Measurements from ENCODE around the gene GLYR1. TPM values are rescaled to one million over a fixed set of nuclear protein-coding genes. Genes with fewer than 3 reads are reported as not detected.
"Not testable (repeated sequence)": the region's sequence is repeated elsewhere in the genome, so short reads cannot be mapped to it uniquely, and the experiment has no call there.

Gene GLYR1
- 10 to 100 TPM; 36.8 to 52.6 (median 51.3) TPM for total RNA-seq

DNA sequence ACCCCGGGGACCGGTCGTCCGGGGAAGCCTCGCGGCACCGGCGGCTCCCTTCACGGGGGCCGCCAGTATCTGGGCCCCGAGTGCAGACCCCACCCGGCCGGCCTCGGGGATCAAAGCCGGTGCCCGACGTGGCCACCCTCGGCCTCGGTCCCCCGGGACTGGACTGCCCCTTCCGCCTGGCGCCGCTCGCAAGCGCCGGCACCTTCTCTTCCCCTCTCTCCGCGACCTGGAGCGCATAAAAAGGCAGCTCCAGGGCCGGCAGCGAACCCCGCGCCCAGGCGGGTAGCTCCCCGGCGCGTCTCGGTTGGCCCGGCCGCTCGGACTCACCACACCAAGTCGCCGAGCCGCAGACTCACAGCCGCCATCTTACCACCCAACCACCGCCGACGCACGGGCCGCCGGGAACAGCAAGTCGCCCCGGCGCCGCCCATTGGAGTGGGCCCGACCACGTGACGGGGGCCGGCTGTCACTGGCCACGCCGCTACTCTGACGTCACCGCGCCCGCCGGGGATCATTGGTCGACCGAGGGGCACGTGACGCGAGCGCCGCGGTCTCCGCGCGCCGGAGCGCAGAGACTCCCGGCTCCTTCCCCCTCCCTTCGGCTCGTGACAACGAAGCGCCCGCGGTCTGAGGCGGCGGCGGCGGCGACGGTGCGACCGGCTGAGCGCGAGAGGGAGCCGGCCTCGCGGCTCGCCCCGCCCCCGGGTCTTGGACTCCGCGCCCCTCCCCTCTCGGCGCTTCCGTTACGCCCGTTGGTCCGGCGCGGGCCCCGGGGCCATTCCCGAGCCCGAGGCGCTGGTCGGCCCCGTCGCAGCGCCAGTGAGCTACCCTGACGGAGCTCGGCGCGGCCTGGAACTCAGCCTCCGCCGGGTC, at the start of gene GLYR1, which contains the start of gene UBN1:
Gene GLYR1, minus strand, starts transcription at position 388 of the 873 bp plus-strand sequence. Its CDS starts 23 bp downstream, at position 365.
Gene UBN1, plus strand, starts transcription at position 581 of the 873 bp plus-strand sequence. CDS start 5,437 bp downstream, outside the sequence.
- 0% methylated on average over 15 to 69 of the region's 126 CpGs for WGBS, 2 donors
- H3K4me3 ChIP-seq (ENCODE audit: low read depth, poor library complexity, severe bottlenecking), result peak within 1 kb of the TSS; percentile 93
- intact Hi-C loops (cut with DNase I; ENCODE audit: low total_unique reads), result no loop called here
- TF ChIP-seq POLR2A (IDR thresholded peaks at IDR 0.05), result no peak
- no peak for TF ChIP-seq CTCF (IDR thresholded peaks at IDR 0.05)
- DNase-seq (ENCODE audit: low spot score in 2 of 2), result peak; percentile 99 to 100

DNA sequence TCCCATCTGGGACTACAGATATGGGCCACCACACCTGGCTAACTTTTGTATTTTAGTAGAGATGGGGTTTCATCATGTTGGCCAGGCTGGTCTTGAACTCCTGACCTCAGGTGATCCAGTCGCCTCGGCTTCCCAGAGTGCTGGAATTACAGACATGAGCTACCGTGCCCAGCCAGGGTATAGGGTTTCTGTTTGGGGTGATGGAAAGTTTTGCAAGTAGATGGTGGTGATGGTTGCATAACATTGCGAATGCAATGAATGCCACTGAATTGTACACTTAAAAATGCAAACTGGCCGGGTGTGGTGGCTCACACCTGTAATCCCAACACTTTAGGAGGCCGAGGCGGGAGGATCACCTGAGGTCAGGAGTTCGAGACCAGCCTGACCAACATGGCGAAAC, 49.7 kb upstream of the GLYR1 start:
- intact Hi-C loops (cut with DNase I; ENCODE audit: low total_unique reads); H3K4me3 ChIP-seq (ENCODE audit: low read depth, poor library complexity, severe bottlenecking); DNase-seq (ENCODE audit: low spot score in 2 of 2): not testable (repeated sequence)
- 85 to 90% methylated on average over 9 of the region's 9 CpGs for WGBS, 2 donors

GRCh38 chr16:4895366-4895765, 48.3 kb upstream of the GLYR1 start:
- DNase-seq (ENCODE audit: low spot score in 2 of 2), result no peak
- WGBS, 2 donors, result 90 to 93% methylated on average over 12 to 13 of the region's 13 CpGs
- intact Hi-C loops (cut with DNase I; ENCODE audit: low total_unique reads), result no loop called here

DNA sequence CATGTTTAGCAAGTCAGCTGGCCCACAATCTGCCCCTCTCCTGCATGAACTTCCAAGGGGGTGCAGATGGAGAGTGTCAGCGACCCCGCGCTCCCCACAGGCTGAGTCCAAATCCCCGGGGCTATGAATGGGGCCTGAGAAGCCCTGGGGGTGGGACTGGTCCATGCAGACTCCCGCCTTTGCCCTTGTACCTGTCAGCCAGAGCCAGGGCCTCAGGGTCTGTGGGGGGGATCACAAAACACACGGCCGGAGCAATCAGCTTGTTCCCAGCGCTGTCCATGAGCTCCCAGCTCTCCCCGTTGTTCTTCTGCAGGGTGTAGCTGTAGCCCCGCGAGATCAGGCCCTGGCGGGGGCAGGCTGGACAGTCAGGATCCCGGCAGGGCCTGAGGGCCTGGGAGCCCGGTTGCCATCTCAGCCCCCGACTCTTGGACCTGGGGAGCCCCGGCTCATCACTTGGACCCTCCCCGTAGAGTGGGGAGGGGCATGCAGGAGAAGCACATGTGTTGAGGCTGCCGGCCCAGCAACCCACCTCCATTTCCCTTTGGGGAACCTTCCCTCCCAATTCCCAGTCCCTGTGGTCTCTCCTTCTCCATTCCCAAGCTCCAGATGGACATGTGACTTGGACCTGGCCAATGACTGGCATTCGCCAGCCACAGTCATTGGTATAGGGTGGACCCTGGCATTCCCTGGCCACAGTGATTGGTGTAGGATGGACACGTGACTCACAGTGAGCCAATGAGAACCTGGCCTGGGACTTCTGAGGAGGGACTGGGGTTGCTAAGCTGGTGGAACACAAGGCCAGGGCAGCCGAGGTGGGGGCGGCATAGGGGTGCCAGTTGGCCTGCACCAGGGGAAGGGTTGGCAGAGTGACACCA, 47.4 kb upstream of the GLYR1 start:
- WGBS, 2 donors, result 90 to 91% methylated on average over 16 to 17 of the region's 22 CpGs

More at GRCh38 chr16:4895366-4895765, 48.3 kb upstream of the GLYR1 start:
- TF ChIP-seq CTCF (IDR thresholded peaks at IDR 0.05), result no peak
- no peak for TF ChIP-seq POLR2A (IDR thresholded peaks at IDR 0.05)
- H3K4me3 ChIP-seq (ENCODE audit: low read depth, poor library complexity, severe bottlenecking), result no peak overlapping the region

DNA sequence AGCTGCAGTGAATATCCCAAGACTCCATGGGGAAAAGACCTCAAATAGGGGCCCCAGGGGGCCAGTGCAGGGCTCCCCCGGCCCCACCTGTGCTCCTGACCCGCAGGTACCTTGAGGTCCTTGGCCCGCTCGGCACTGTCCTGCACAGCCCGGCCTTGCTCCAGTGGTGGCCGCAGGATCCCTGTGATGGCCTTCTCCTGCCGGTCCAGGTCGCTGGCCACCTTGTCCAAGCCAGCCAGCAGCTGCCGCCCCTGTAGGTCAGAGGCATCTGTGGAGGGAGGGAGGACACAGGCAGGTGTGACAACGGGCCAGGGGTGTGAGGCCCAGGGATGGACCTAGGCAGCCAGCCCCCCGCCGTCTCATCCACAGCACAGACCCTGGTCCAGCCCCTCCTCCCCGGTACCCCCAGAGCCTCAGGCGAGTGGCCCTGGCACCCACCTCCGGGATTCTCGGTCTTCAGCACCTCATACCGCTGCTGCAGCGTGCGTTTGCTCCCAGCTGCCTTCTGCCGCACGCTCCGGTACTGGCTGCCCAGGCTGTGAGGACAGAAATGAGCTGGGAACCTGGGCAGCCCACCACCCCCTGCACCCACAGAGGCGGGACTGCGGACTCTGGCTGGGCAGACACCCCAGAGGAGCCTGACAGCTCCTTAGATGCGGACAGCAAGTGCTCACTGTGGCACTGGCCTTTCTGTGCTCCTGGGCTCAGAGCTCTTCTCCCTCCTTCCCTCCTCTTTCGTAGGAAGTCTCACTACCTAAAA, 46.2 kb upstream of the GLYR1 start:
- intact Hi-C loops (cut with DNase I; ENCODE audit: low total_unique reads), result no loop called here
- no peak overlapping the region for H3K4me3 ChIP-seq (ENCODE audit: low read depth, poor library complexity, severe bottlenecking)
- 88 to 92% methylated on average over 17 to 18 of the region's 26 CpGs for WGBS, 2 donors
- TF ChIP-seq POLR2A (IDR thresholded peaks at IDR 0.05) (no peak), CTCF (IDR thresholded peaks at IDR 0.05) (no peak)
- no peak for DNase-seq (ENCODE audit: low spot score in 2 of 2)

More for the DNA sequence above, 47.4 kb upstream of the GLYR1 start:
- intact Hi-C loops (cut with DNase I; ENCODE audit: low total_unique reads), result no loop called here
- no peak for TF ChIP-seq POLR2A (IDR thresholded peaks at IDR 0.05)
- no peak for TF ChIP-seq CTCF (IDR thresholded peaks at IDR 0.05)
- DNase-seq (ENCODE audit: low spot score in 2 of 2), result no peak
- no peak overlapping the region for H3K4me3 ChIP-seq (ENCODE audit: low read depth, poor library complexity, severe bottlenecking)

Measured in lower leg skin (tissue), 4 donors.